ENCODE measurements around the gene ACE. TPM values are rescaled to one million over a fixed set of nuclear protein-coding genes. Genes with fewer than 3 reads are reported as not detected.
"Not testable (repeated sequence)": the region's sequence is repeated elsewhere in the genome, so short reads cannot be mapped to it uniquely, and the experiment has no call there.

The ACE gene
- polyA plus RNA-seq, 1 donor, result 15.5 TPM

GRCh38 chr17:63443053-63443452, 33.8 kb upstream of the ACE start:
- no peak for DNase-seq

DNA sequence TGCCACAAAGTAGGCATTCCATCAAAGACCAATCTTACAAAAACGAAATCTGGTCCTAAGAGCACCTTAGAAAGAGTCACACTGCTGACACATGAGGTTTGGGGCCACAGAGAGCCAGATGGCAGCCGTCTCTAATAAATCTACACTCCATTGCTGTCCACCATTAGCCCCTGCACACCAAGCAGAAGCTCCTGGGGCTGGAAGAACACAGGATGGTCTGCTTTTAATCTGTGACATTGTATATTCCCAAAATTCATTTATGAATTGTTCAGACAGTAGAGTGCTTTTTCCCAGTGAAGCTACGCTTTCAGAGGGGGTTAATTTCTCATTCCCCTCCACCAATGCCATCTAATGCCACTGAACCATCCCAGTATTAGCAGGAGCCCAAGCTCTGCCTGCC, 32.4 kb upstream of the ACE start:
- no peak for DNase-seq

DNA sequence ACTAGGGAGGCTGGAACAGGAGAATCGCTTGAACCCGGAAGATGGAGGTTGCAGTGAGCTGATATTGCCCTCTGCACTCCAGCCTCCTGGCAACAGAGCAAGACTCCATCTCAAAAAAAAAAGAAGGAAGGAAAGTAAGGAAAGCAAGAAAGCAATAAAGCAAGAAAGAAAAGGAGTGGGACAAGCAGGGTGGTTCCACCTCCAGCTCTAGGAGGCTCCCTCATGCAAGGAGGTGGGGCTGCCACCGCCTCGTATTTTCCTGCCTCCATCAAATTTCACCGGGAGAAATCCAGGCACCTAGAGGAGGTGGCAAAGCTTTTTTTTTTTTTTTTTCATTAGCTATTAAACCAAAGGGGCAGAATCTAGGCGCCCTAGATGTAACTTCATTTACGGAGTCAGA, 31.8 kb upstream of the ACE start:
- no peak for DNase-seq

DNA sequence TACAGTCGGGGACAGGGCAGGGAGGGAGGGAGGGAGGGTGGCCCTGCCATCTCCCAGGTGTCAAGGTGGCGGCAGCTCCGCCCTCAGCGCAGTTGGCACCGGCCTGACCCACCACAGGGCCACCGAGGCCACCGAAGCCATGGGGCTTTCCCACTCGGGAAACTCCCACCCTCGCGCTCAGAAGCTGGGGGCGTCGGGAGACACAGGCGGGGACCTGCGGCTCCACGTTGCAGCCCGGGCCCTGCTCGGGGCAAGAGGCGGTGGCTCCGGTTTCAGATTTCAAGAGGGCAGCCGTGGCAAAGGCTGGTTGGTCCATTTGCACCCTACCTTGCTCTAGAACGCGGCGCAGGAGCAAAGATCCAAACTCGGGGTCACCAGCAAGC, 31.3 kb upstream of the ACE start:
- no peak for DNase-seq

DNA sequence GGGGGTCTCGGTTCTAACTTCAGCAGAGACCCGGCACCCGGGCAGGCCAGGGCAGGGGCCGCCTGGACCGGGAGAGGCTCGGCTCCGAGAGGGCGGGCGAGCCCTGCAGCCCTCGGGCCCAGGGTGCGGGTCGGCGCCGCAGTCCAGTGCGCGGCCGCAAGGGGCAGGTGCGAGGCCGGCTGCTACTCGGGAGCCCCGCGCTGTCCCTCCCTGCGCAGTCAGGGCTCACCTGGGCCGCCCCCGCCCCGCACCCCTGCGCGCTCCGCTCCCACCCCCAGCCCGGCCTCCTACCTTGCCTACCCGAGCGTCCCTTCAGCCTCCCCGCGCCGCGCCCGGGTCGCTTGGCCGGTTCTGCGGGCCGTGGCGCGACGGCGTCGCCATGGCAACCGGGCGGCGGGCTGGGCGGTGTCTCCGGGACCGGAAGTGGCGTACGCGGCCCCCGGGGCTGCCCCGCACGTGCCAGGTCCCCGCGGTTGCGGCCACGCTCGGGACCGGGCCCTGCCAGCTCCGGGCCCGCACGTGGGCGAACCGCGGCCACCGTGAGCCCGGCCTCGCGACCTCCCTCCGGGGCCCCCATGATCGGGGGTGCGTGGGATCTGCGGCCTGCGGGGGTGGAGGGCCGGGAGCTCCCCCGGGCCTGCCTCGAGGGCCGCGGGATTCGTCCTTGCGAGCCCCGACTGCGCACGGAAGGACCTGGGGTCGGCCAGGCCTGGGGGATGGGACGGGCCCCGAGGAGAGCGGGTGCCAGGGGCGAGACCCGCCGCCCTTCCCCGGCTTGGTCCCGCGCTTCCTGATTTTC, 30.7 kb upstream of the ACE start, which contains the start of gene CYB561:
Gene CYB561, minus strand, starts transcription at position 353 of the 799 bp plus-strand sequence. CDS start 8,759 bp downstream, outside the sequence.
- DNase-seq, result peak; percentile 70

- DNase-seq, result no peak
These were observed 29.9 kb upstream of the ACE start for GRCh38 chr17:63446753-63447470.

DNA sequence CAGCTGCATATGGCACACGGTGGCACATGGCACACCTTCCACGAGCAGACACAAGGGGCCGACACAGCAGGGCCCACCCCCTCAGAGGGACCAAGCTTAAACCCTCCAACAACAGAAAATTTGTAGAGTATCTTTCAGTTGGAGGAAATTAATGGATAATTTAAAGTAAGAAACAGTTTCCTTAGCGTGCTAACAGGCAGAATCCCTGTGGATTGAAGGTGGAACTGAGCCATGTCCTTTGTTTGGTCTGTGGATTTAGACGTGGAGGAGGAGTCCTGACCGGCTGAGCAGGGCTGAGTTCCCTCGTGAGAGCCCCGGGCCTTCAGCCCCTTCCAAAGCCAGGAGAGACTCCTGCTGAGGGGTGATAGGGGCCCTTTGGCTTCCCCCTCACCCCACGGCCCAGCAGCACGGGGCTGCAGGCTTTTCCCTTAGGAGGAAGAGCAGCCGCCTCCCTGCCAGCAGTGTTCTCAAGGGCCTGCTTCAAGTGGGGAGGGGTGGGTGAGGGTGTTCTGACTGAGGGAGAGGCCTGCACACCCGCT, 29.3 kb upstream of the ACE start:
- no peak for DNase-seq

- no peak for DNase-seq
These were observed 28.2 kb upstream of the ACE start for GRCh38 chr17:63448655-63449054.

- DNase-seq, result no peak
These were observed 26.3 kb upstream of the ACE start for GRCh38 chr17:63450551-63450950.

DNA sequence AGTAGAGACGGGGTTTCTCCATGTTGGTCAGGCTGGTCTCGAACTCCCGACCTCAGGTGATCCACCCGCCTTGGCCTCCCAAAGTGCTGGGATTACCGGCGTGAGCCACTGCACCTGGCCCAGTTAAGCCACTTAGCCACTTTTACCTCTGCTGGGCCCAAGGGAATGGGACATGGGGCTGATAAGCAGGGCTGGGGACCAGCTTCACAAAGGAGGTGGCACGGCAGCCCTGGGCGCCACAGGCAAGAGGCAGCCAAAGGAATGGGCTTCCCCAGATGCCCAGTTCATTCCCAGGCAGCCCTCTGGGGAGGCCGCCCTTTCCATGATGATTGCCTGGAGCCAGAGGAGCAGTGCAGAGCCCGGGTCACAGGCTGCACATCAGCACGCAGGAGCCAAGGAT, 25.7 kb upstream of the ACE start:
- no peak for DNase-seq

- DNase-seq, result no peak
These were observed 24.6 kb upstream of the ACE start for GRCh38 chr17:63452046-63452961.

DNA sequence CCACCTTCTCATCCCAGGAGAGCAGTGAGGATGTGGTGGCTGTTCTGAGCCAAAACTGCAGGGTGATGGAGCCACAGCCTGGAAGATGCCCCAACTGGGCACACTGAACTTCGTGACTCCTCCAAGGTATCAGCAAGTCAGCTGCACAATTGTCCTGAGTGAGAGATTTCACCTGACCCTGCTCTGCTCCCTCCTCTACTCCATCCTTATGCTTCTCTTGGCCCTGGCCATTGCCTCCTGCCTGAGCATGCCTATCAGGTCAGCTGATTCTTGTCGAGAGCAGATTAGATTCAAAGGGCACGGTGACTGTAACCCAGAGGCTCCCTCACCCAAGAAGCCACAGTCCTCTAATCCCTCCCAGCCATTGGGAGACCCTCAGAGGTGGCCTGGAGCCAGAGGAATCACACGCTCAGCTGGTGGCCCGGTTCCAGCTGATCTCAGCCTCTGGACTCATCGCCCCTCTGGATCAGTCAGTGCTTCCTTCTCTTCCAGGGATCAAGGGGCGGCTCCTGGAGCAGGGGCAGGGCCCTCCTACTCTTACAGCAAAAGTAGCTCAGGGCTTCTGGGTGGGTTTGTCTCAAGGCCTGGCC, 23.8 kb upstream of the ACE start:
- DNase-seq, result no peak

GRCh38 chr17:63454357-63454756, 22.5 kb upstream of the ACE start:
- DNase-seq, result not testable (repeated sequence)

DNA sequence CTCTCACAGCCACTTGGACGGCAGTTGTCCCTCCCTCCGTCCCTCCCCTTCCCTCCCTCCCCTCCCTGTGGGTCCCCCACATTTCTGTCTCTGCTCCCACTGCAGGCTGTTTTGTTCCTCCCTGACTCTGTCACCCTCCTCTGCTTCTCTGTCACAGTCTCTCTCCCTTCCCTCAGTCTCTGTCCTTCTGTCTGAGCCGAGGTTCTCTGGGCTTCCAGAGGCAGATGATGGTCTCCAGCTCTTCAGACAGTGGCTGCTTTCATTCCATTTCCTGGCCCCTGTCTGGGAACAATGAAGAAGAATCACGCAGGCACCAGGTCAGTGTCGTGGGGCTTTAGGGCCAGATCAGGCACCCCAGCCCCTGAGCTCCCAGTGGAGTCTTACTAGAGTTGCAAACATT, 21.9 kb upstream of the ACE start:
- DNase-seq, result no peak

- no peak for DNase-seq
These were observed 21.4 kb upstream of the ACE start for GRCh38 chr17:63455417-63455816.

DNA sequence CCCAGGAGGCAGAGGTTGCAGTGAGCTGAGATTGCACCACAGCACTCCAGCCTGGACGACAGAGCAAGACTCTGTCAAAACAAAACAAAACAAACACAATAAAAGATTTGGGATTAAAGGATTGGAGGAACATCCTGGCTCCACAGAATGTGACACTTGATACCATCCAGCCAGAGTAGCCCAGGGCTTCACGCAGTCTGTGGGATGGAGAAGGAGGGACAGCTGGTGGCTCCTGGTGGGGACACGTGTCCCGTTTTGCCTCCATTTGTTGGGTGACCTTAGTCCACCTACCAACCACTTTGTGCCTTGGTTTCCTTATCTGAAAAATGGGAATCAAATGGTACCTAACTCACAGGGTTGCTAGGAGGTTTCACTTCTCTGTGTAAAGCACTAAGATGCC, 18.4 kb upstream of the ACE start:
- no peak for DNase-seq

GRCh38 chr17:63460018-63460417, 16.8 kb upstream of the ACE start:
- no peak for DNase-seq

- DNase-seq, result no peak
These were observed 13.1 kb upstream of the ACE start for GRCh38 chr17:63463771-63464170.

GRCh38 chr17:63464691-63465236, 12.1 kb upstream of the ACE start:
- no peak for DNase-seq

- not testable (repeated sequence) for DNase-seq
These were observed 8.8 kb upstream of the ACE start for GRCh38 chr17:63468099-63468498.

DNA sequence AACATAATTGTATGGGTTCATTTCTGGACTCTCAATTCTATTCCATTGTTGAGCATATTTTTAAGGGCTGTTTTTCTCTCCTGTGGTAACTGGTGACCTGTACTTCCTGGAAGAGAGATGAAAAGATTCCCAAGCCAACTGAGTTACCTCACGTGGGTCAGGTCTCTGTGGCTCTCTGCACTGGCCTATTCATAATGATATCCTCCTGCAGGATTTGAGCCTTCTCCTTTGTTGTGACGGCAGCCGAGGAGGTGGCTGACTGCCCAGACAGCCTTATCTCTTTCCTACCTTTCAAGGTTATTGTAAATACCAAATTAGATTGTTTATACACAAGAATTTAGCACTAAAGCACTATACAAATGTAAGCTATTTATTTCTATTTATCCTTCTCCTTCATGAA, 2.7 kb upstream of the ACE start:
- no peak for DNase-seq

All from left kidney (tissue), 2 donors.